DMS 273 treated with DMSO at 0.1 percent for 48 hours (cell line): ENCODE data around the gene EXOC3L4.

Source experiments
- DNase-seq: peaks from one replicate; lab custom pipeline; 2025; lab: John Stamatoyannopoulos, UW

The EXOC3L4 gene

GRCh38 chr14:103121846-103122584 is 27.5 kb downstream of the EXOC3L4 start:
- DNase-seq: no peak

GRCh38 chr14:103122585-103122946 is 28.0 kb downstream of the EXOC3L4 start:
- no peak for DNase-seq

- no peak for DNase-seq
Measured at GRCh38 chr14:103122947-103123633, 28.6 kb downstream of the EXOC3L4 start, which contains the start of gene TNFAIP2. TSS of gene TNFAIP2 (plus strand) at chr14:103123461. CDS start at chr14:103126458, 2,997 bp downstream.

GRCh38 chr14:103123634-103124500 is 29.3 kb downstream of the EXOC3L4 start:
- DNase-seq: no peak

GRCh38 chr14:103124501-103125001 is 30.0 kb downstream of the EXOC3L4 start:
- no peak for DNase-seq

- no peak for DNase-seq
Measured at GRCh38 chr14:103125098-103126070, 30.9 kb downstream of the EXOC3L4 start.

GRCh38 chr14:103126088-103126872 is 31.8 kb downstream of the EXOC3L4 start:
- DNase-seq: no peak

GRCh38 chr14:103126873-103127304 is 32.4 kb downstream of the EXOC3L4 start:
- DNase-seq: peak; percentile 33

- DNase-seq: no peak
Measured at GRCh38 chr14:103127356-103127755, 32.8 kb downstream of the EXOC3L4 start.

GRCh38 chr14:103127861-103128598 is 33.5 kb downstream of the EXOC3L4 start:
- DNase-seq: no peak

GRCh38 chr14:103128631-103129300 is 34.2 kb downstream of the EXOC3L4 start:
- DNase-seq: no peak

GRCh38 chr14:103129301-103130016 is 34.9 kb downstream of the EXOC3L4 start:
- no peak for DNase-seq

- DNase-seq: no peak
Measured at GRCh38 chr14:103130017-103130764, 35.7 kb downstream of the EXOC3L4 start.

- DNase-seq: no peak
Measured at GRCh38 chr14:103130965-103131364, 36.4 kb downstream of the EXOC3L4 start.

- DNase-seq: no peak
Measured at GRCh38 chr14:103131580-103131979, 37.1 kb downstream of the EXOC3L4 start.

- no peak for DNase-seq
Measured at GRCh38 chr14:103132381-103133209, 38.1 kb downstream of the EXOC3L4 start.
